DOHH2 (cell line): ENCODE results near the gene VPS45.

ENCODE experiments used
- CTCF ChIP-seq: fragments of 200-600 bp; sonication (generic); IDR thresholded peaks from one replicate; pipeline ENCODE4 v1.5.1; 2014; ENCODE audit warnings: antibody characterized with exemption, mild to moderate bottlenecking, low read depth, low read length; ENCODE audit not compliant: poor library complexity, severe bottlenecking
- EZH2phosphoT487 ChIP-seq: fragments of 200-600 bp; sonication (generic); IDR thresholded peaks from 2 replicates; pipeline ENCODE4 v1.6.1; 2017; ENCODE audit warnings: borderline replicate concordance, mild to moderate bottlenecking, antibody characterized with exemption, low read length, moderate library complexity, mixed read lengths

GRCh38 chr1:150067184-150068108 lies at the start of gene VPS45:
- TF ChIP-seq CTCF (no peak), EZH2phosphoT487 (no peak)
